HepG2 (cell line): ENCODE results near the gene IPO9. TPM values are rescaled to one million over a fixed set of nuclear protein-coding genes. Genes with fewer than 3 reads are reported as not detected.

ENCODE experiments used
- ATAC-seq: fragments of 200-7000 bp; cut with Tn5 transposase; 3 replicates; pipeline ENCODE4 v1.9.1; 2020; ENCODE audit warnings: mild to moderate bottlenecking, moderate library complexity
- BruUV-seq: library from RNA; stranded (reverse); fragments of 400-500 nt; replicated peaks from 2 replicates; lab custom pipeline; 2021; lab: Mats Ljungman, UMichigan
- CTCF ChIA-PET: fragments of 300-600 bp; formaldehyde crosslinking; extraction: SDS; loops from one replicate; lab custom pipeline; 2021; ENCODE audit warnings: low total read pairs, inconsistent platforms, low intra/inter-chr PET ratio; lab: Yijun Ruan, JAX
- POLR2A ChIA-PET: fragments of 350-600 bp; sonication (Branson Sonifier 250); formaldehyde crosslinking; loops from one replicate; lab custom pipeline; 2020; ENCODE audit warnings: antibody characterized with exemption, inconsistent platforms; lab: Yijun Ruan, JAX
- DNase-seq: peaks from one replicate; pipeline ENCODE4 v3.0.0-alpha.2; 2015; ENCODE audit warnings: low spot score
- FAIRE-seq: peaks from 3 replicates; lab custom pipeline; 2011; peaks lifted over from hg19 to GRCh38; lab: Jason Lieb, UNC
- H2AFZ ChIP-seq: one replicate; pipeline ENCODE4 v1.6.1; 2011; ENCODE audit warnings: low read length, inconsistent platforms
- H3K27ac ChIP-seq: fragments of 300-600 bp; 3 replicates; pipeline ENCODE4 v1.8.0; 2011; ENCODE audit warnings: mixed run types, mild to moderate bottlenecking, mixed read lengths, low read length, inconsistent platforms; ENCODE audit not compliant: insufficient read depth; ENCODE audit errors: extremely low read length
- H3K27me3 ChIP-seq, 2 experiments: fragments of 200-600 bp in 1 of 2; 2 replicates in 1 of 2; 3 replicates in 1 of 2; pipeline versions ENCODE4 v1.6.0 to v1.8.0; 2011; ENCODE audit warnings: low read length in 2 of 2, mild to moderate bottlenecking in 2 of 2, moderate library complexity in 2 of 2, inconsistent platforms in 1 of 2; ENCODE audit not compliant: insufficient read depth in 2 of 2, control insufficient read depth in 1 of 2
- H3K36me3 ChIP-seq, 2 experiments: fragments of 200-600 bp in 1 of 2; replicated peaks in 1 of 2; 2 replicates in 1 of 2; 3 replicates in 1 of 2; pipeline versions ENCODE4 v1.5.1 to v1.8.0; 2011; ENCODE audit warnings: low read length in 2 of 2, inconsistent platforms in 1 of 2; ENCODE audit not compliant: insufficient read depth in 2 of 2, control insufficient read depth in 1 of 2
- H3K4me1 ChIP-seq: 2 replicates; pipeline ENCODE4 v1.5.1; 2012; ENCODE audit warnings: low read length, inconsistent platforms; ENCODE audit not compliant: insufficient read depth
- H3K4me2 ChIP-seq: 2 replicates; pipeline ENCODE4 v1.6.0; 2011; ENCODE audit warnings: low read depth, low read length, inconsistent platforms
- H3K4me3 ChIP-seq, 3 experiments: fragments of 200-600 bp in 1 of 3; sonication (generic), shearing (Covaris generic) in 1 of 3; replicated peaks in 1 of 3; 2 replicates each; pipeline ENCODE4 v1.5.1; 2011 to 2016; ENCODE audit warnings: low read length in 3 of 3, inconsistent platforms in 2 of 3, low read depth in 2 of 3, mild to moderate bottlenecking in 2 of 3, control low read depth in 1 of 3, mixed read lengths in 1 of 3; ENCODE audit not compliant: insufficient read depth in 1 of 3
- H3K79me2 ChIP-seq: one replicate; pipeline ENCODE4 v1.6.1; 2011; ENCODE audit warnings: low read length, inconsistent platforms; ENCODE audit not compliant: insufficient read depth
- H3K9ac ChIP-seq: 2 replicates; pipeline ENCODE4 v1.6.0; 2011; ENCODE audit warnings: mild to moderate bottlenecking, low read depth, low read length, inconsistent platforms; ENCODE audit not compliant: insufficient read depth
- H3K9me3 ChIP-seq: 2 replicates; pipeline ENCODE4 v1.5.1; 2012; ENCODE audit warnings: mild to moderate bottlenecking, low read length
- H4K20me1 ChIP-seq: 2 replicates; pipeline ENCODE4 v1.6.0; 2011; ENCODE audit warnings: inconsistent platforms, mild to moderate bottlenecking, low read length, moderate library complexity; ENCODE audit not compliant: insufficient read depth
- ZNF331 ChIP-seq: sonication (generic); formaldehyde crosslinking; IDR thresholded peaks from 2 replicates; pipeline ENCODE4 v1.4.0; 2020; ENCODE audit warnings: missing genetic modification reagents
- WGBS: methylation state at CpG from one replicate; pipeline ENCODE4 v1.1.6; 2017; ENCODE audit warnings: low lambda C conversion rate; 5-methylcytosine and 5-hydroxymethylcytosine counted together
- in situ Hi-C: cut with HindIII; loops from 2 replicates; pipeline ENCODE4 v1.10.0; 2017; ENCODE audit warnings: low pct_unique_long_range_greater_than_20kb; ENCODE audit not compliant: extremely low pct_ligation_motif_present
- intact Hi-C: fragments of 100-400 bp; cut with micrococcal nuclease; formaldehyde crosslinking; loops from one replicate; pipeline ENCODE4 v1.10.0; 2022; ENCODE audit not compliant: unreplicated experiment
- polyA plus RNA-seq, 8 experiments: library from polyadenylated mRNA; depleted of rRNA in 3 of 8; stranded (reverse) in 7 of 8; unstranded in 1 of 8; fragments of >200 nt; fragmentation: Illumina TruSeq in 4 of 8; extraction: Trizol in 4 of 8; gene quantifications; 2 replicates each; pipeline versions ENCODE4 v1.2.1 to v1.2.3, GENCODE V29; 2011 to 2016; ENCODE audit warnings: low read depth in 4 of 8, missing spikeins in 1 of 8, mixed read lengths in 1 of 8; ENCODE audit not compliant: insufficient read depth in 1 of 8
- total RNA-seq, 5 experiments: library from RNA; depleted of rRNA; stranded (reverse); fragments of >200 nt; fragmentation: Illumina TruSeq; extraction: Trizol; gene quantifications; 2 replicates each; pipeline ENCODE4 v1.2.3, GENCODE V29; 2016; ENCODE audit warnings: low read depth in 1 of 5
- TF ChIP-seq, protein P1 (sequence below): fragments of 450-650 bp; IDR thresholded peaks from 2 replicates; pipeline ENCODE4 v1.6.1; 2016

The IPO9 gene
- total and polyA plus RNA-seq, 2 of the 13 experiments (the other 11 are each of a cell fraction or from before 2014, with no cell fraction given), result 31.0 to 34.8 TPM

DNA sequence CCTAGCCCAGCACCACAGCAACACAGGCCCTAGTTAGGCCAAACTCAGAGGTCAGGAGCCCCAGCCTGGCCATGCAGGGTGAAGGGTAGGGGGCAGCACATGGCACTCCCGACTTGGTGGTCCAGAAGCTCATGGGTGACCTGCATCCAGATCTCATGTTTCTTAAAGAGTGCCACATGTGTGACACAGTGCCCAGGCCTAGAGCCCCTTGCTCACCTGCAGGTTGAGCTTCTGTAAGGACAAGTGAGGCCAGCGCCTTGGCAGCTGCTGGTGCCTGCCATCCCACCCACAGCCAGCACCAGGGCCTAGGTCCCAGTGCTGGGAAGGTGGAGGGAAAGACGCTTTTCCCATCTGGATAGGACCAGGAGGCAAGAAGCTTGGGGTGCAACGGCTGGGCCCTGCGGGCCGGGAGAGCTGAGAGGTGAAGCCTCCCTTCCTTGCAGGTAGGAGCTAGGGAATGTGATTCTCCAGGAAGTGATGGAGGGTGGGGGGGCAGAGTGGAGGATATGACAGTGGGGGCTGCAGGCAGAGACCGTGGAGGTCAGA lies 66.2 kb downstream of the IPO9 start:
- ATAC-seq, result no peak
- Histone ChIP-seq H2AFZ (no peak overlapping the region), H3K27ac (no peak overlapping the region), H3K36me3 (no peaks in the 10 kb centered on the region), H4K20me1 (no peaks in the 10 kb centered on the region), H3K4me3 (no peak overlapping the region)
- DNase-seq, result no peak
- no TSS peak for BruUV-seq
- ChIA-PET POLR2A (interaction anchor here (1.1 to 1.9 kb wide), 4 partner anchors 60 to 112 kb away, joined by 3 to 6 read pairs (median 3); partner anchors contain the start of genes RNPEP and TIMM17A), CTCF (interaction anchor here (1.3 to 2.7 kb wide), 2 partner anchors 77 to 224 kb away, joined by 5 to 28 read pairs; no protein-coding TSS in a partner anchor)
- intact Hi-C loops, result loop anchor here (5.0 to 10.0 kb wide), 2 partner anchors 62 to 220 kb away; partner anchors contain the start of gene TIMM17A
- in situ Hi-C loops, result loop anchor here (5.0 kb wide), 1 partner anchor 237 kb away; no protein-coding TSS in a partner anchor
- 58% methylated on average over 6 of the region's 7 CpGs for whole genome bisulfite sequencing
- no peak for TF ChIP-seq ZNF331 (CRISPR knock-in tag)
- TF ChIP-seq, protein P1, sequence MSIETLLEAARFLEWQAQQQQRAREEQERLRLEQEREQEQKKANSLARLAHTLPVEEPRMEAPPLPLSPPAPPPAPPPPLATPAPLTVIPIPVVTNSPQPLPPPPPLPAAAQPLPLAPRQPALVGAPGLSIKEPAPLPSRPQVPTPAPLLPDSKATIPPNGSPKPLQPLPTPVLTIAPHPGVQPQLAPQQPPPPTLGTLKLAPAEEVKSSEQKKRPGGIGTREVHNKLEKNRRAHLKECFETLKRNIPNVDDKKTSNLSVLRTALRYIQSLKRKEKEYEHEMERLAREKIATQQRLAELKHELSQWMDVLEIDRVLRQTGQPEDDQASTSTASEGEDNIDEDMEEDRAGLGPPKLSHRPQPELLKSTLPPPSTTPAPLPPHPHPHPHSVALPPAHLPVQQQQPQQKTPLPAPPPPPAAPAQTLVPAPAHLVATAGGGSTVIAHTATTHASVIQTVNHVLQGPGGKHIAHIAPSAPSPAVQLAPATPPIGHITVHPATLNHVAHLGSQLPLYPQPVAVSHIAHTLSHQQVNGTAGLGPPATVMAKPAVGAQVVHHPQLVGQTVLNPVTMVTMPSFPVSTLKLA, result peak; percentile 26; the same call in 1 of the 2 replicates
- TF ChIP-seq, all 625 proteins: peak for 1
- Histone ChIP-seq H3K4me2 (no peak overlapping the region), H3K9ac (no peak overlapping the region), H3K4me1 (no peaks in the 10 kb centered on the region), H3K27me3 (0 out of 5 replicates have a peak, but pooled peaks cover 0 to 6% of the 10 kb centered on the region in 2 experiments), H3K9me3 (no peaks in the 10 kb centered on the region), H3K79me2 (no peaks in the 10 kb centered on the region)
- no peak for FAIRE-seq
